Thoracic aorta (tissue), 2 donors: Measurements from ENCODE around the gene NTSR1. TPM values are rescaled to one million over a fixed set of nuclear protein-coding genes. Genes with fewer than 3 reads are reported as not detected.

Experiments
- ATAC-seq: fragments of 150-250 bp; one replicate; pipeline ENCODE4 v1.8.0; 2017; ENCODE audit warnings: low read depth; ENCODE audit not compliant: insufficient number of reproducible peaks, low FRiP score
- DNase-seq: peaks from one replicate; pipeline ENCODE4 v3.0.0-alpha.2; 2020; ENCODE audit warnings: low spot score
- H3K27ac ChIP-seq, 2 donors: fragments of 200-600 bp; sonication (generic); 1 replicate in 1 of 2; 2 replicates in 1 of 2; pipeline ENCODE4 v1.5.1; 2016; ENCODE audit warnings: mild to moderate bottlenecking in 2 of 2, moderate library complexity in 2 of 2
- H3K27me3 ChIP-seq: fragments of 200-600 bp; sonication (generic); replicated peaks from 2 replicates; pipeline ENCODE4 v1.6.0; 2016; ENCODE audit warnings: mild to moderate bottlenecking; ENCODE audit not compliant: insufficient read depth
- H3K36me3 ChIP-seq: fragments of 200-600 bp; sonication (generic); one replicate; pipeline ENCODE4 v1.5.1; 2016
- H3K4me1 ChIP-seq, 2 donors: fragments of 200-600 bp; sonication (generic); 1 replicate in 1 of 2; 2 replicates in 1 of 2; pipeline versions ENCODE4 v1.5.1 to v1.6.0; 2016; ENCODE audit warnings: low read depth in 2 of 2, mild to moderate bottlenecking in 1 of 2; ENCODE audit not compliant: control insufficient read depth in 1 of 2
- H3K4me3 ChIP-seq: fragments of 200-600 bp; sonication (generic); 2 replicates; pipeline ENCODE4 v1.5.1; 2016; ENCODE audit warnings: mild to moderate bottlenecking
- H3K9me3 ChIP-seq: fragments of 200-600 bp; sonication (generic); 2 replicates; pipeline ENCODE4 v1.5.1; 2016
- total RNA-seq, 2 donors: library from RNA; depleted of rRNA; stranded (reverse); fragments of >200 nt; gene quantifications; one replicate each; pipeline versions ENCODE4 v1.1.0 to v1.2.3, GENCODE V29; 2016
- TF ChIP-seq, protein P1 (sequence below): fragments of 200-600 bp; sonication (generic); IDR thresholded peaks from one replicate; pipeline ENCODE4 v1.5.1; 2019; ENCODE audit warnings: antibody characterized with exemption

Gene NTSR1
- total RNA-seq, 2 donors from 2014 or later: not detected

DNA sequence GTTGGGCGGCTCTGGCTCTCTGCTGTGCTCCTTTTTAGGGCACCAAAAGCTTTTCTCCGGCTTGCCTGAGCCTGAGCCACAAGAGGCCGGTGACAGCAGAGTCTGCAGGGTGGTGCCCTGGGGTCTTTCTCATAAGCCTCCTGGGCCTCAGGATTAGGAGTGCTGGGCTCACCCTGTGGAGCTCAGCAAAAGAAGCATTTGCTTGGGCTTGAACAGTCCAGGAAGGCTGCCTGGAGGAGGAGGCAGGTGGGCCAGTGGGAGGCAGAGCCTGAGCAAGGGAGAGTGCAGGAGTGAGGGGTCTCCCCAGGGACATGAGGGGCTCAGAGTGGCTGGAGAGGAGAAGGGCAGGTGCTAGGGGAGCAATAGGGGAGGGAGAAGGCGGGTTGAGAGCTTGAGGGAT is 54.8 kb downstream of the NTSR1 start:
- Histone ChIP-seq H3K9me3 (no peaks in the 10 kb centered on the region), H3K27ac (no peak overlapping the region), H3K36me3 (no peaks in the 10 kb centered on the region), H3K27me3 (no peaks in the 10 kb centered on the region), H3K4me3 (no peak overlapping the region), H3K4me1 (peaks cover 1% of the 10 kb centered on the region in 2 donors)
- TF ChIP-seq, protein P1, sequence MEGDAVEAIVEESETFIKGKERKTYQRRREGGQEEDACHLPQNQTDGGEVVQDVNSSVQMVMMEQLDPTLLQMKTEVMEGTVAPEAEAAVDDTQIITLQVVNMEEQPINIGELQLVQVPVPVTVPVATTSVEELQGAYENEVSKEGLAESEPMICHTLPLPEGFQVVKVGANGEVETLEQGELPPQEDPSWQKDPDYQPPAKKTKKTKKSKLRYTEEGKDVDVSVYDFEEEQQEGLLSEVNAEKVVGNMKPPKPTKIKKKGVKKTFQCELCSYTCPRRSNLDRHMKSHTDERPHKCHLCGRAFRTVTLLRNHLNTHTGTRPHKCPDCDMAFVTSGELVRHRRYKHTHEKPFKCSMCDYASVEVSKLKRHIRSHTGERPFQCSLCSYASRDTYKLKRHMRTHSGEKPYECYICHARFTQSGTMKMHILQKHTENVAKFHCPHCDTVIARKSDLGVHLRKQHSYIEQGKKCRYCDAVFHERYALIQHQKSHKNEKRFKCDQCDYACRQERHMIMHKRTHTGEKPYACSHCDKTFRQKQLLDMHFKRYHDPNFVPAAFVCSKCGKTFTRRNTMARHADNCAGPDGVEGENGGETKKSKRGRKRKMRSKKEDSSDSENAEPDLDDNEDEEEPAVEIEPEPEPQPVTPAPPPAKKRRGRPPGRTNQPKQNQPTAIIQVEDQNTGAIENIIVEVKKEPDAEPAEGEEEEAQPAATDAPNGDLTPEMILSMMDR: no peak
- ATAC-seq (no peak), DNase-seq (no peak)

DNA sequence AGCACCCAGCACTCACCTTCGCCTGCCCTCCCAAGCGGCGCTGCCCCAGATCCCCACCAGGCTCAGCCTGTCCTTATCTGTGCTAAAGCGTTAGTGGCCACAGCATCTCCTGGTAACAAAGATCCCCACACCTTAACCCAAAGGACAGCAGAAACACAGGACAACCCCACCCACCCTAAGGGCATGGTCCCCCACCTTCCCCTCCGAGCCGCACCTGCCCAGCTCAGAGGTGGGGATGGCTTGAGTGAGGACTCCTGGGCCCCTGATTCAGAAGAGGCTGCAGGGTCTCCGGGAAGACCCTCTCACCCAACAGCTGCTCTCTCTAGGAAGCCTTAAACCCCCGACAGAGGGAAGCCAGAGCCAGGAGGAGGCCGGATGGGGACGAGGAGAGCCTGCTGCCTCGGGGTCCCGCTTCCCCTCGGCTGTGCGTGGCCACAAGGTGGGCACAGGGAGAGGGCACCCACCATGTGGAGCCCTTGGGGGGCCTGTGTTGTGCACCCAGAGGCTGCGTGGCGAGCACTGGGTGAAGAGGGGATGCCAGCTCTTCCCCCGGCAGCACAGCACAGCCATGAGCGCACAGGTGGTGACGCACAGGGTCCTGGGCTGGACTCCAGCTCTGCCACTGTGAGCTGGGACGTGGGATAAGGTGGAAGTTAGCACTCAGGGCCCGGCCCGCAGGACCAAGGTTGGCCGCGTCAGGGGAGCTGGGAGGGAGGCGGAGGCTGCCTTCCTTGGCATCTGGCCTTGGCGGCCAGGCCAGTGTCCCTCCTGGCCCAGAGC is 55.7 kb downstream of the NTSR1 start:
- ATAC-seq (no peak), DNase-seq (no peak)
- Histone ChIP-seq H3K27me3 (no peaks in the 10 kb centered on the region), H3K36me3 (no peaks in the 10 kb centered on the region), H3K4me1 (peaks cover 4 to 7% of the 10 kb centered on the region in 2 donors), H3K4me3 (no peak overlapping the region), H3K9me3 (no peaks in the 10 kb centered on the region), H3K27ac (no peak overlapping the region)
- TF ChIP-seq, protein P1: no peak

DNA sequence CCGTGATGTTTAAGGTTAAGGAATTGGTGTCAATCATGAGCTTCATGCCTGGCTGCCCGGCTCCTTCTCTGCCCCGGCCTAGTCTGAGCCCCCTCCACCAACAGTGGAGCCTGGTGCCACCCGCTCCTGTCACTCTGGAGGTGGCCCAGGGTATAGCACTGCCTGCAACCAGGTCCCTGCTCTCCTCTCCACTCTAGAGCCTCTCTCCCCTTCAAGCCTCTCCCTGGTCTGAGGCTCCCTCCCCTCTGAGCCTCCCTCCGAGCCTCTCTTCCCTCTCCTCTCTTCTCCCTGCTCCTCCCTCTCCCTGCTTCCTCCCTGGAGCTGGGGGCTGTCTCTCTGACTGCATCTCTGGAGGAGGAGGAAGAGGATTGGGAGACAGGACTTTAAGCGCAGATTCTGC is 56.4 kb downstream of the NTSR1 start:
- Histone ChIP-seq H3K27me3 (no peaks in the 10 kb centered on the region), H3K9me3 (no peaks in the 10 kb centered on the region), H3K4me3 (no peak overlapping the region), H3K27ac (no peak overlapping the region), H3K4me1 (peaks cover 4 to 7% of the 10 kb centered on the region in 2 donors), H3K36me3 (no peaks in the 10 kb centered on the region)
- no peak for DNase-seq
- TF ChIP-seq, protein P1: no peak
- ATAC-seq: no peak

DNA sequence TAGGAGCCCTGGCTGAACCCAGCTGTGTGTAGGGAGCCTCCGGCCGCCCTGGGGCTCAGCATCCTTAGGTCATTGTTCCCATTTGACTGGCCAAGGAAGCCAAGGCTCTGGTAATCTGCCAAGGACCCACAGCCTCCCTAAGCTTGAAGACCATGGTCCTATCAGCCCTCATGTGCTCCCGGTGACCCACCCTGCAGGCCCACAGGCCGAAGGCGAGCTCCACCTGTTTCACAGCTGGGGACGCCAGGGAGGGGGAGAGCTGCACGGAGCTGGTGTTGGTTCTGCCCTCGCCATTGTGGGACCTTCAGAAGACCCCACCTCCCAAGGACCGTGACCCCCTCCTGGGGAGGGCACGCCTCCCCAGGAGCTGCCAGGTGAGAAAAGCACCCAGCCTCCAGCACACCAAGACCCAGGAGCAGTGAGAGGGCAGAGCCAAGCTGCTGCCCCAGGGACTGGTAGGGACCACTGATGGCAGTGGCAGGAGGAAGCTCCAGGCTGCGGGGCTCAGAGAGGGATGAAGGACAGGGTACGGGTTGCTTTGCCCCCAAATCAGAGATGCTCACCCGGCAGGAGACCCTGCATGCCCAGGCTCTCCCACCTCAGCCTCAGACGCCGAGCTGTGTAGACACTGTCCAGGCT is 56.9 kb downstream of the NTSR1 start:
- H3K4me3 ChIP-seq: no peak overlapping the region
- DNase-seq: no peak
- H3K36me3 ChIP-seq: no peaks in the 10 kb centered on the region
- H3K27me3 ChIP-seq: no peaks in the 10 kb centered on the region
- H3K27ac ChIP-seq: no peak overlapping the region
- TF ChIP-seq, protein P1: no peak
- peaks cover 4 to 7% of the 10 kb centered on the region in 2 donors for H3K4me1 ChIP-seq
- no peak for ATAC-seq
- H3K9me3 ChIP-seq: no peaks in the 10 kb centered on the region

DNA sequence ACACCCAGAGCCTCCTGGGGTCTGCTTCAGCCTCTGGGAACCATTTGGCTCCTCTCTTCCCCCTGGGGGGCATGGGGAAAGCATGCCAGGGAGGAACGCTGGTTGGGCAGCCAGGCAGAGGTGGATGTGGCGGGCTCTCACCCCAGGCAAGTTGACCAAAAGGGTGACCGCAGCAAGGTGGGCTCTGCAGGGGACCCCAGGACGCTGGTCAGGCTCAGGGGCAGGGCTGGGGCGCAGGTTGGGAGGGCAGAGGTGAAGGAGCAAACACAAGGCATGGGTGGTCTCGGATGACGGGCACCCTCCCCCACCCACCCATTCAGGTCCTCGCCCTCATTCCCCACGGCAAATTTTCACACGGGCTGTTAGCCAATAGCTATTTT is 57.4 kb downstream of the NTSR1 start:
- no peak for DNase-seq
- Histone ChIP-seq H3K4me1 (peaks cover 4 to 7% of the 10 kb centered on the region in 2 donors), H3K36me3 (no peaks in the 10 kb centered on the region), H3K27ac (no peak overlapping the region), H3K4me3 (no peak overlapping the region), H3K27me3 (no peaks in the 10 kb centered on the region), H3K9me3 (no peaks in the 10 kb centered on the region)
- TF ChIP-seq, protein P1: no peak
- ATAC-seq: no peak
